Renal pelvis (tissue), 4 donors: ENCODE data around the gene UBL5. TPM values are rescaled to one million over a fixed set of nuclear protein-coding genes. Genes with fewer than 3 reads are reported as not detected.
A peak's percentile ranks its signal among the peaks of the same experiment; 100 is the strongest.
"Not testable (repeated sequence)": the region's sequence is repeated elsewhere in the genome, so short reads cannot be mapped to it uniquely, and the experiment has no call there.

Source experiments
- DNase-seq: peaks from one replicate; pipeline ENCODE4 v3.0.0-alpha.2; 2013
- polyA plus RNA-seq, 3 donors: library from polyadenylated mRNA; unstranded; fragments of 120-200 nt; gene quantifications; one replicate each; pipeline ENCODE4 v1.2.1, GENCODE V29; 2013; ENCODE audit not compliant: insufficient read length in 3 of 3

UBL5 gene
- polyA plus RNA-seq, 3 donors: 275 to 319 (median 294) TPM

DNA sequence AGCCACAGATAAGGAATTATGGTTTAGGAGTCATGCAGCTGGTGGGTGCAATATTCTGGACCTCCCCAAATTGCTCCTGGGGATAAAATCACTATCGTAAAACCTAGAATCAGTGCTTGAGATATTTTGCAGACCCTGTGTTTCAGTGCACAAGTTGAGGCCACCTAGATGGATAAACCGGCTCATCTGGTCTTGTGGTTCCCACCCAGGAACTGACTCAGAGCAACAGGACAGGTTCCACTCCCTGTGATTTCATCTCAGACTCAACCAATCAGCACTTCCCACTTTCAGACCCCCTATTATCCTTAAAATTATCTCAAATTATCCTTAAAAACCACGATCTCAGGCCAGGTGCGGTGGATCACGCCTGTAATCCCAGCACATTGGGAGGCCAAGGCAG, 29.8 kb upstream of the UBL5 start:
- no peak for DNase-seq

DNA sequence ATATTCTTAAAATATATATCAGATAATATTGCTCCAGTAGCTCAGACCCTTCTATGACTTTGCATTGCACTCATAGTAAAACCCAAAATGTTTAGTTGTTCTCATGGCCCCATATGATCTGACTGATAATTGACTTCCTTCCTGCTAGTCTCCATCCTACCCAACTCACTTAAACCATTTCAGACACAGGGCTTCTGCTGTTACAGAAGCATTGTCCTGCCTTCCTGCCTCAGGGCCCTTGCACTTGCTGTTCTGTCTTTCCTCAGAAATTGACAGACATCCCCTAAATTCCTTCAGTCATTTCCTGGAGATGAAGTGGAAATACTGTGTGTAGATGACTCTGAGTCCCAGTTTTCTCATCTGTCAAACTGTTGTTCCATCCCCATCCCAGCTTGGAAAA, 28.6 kb upstream of the UBL5 start:
- no peak for DNase-seq

DNA sequence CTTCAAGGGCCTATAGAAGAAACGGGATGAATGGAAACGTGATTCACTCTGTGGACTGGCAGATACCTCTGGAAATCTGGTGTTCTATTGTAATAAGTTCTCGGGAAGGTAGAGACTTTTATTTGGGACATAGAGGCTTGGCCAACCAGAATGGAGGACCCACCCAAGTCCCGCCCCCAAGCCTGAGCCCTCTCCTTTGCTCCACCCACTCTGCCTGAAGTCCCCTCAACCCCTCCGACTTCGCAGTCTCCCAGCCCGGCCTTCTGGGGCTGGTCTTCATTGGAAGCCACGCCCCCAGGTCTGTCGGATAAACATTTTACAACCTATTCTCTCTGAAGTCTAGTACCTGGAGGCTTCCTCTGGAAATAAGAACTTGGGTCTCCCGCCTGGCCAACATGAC, 25.7 kb upstream of the UBL5 start:
- DNase-seq: no peak

DNA sequence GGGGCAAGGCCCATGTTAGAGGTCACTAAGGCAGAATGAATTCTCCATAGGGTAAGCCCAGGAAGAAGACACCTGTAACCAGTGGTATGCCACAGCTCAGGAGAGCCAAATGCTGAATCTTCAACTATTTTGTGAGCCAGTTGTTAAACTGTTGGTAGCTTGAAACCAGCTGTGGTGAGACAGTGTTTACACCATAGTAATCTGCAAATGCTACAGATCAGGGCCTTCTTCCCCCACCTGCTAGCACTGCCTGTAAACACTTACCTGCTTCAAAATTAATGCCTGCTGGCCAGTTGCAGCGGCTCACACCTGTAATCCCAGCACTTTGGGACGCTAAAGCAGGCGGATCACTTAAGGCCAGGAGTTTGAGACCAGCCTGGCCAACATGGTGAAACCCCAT, 20.9 kb upstream of the UBL5 start:
- no peak for DNase-seq

DNA sequence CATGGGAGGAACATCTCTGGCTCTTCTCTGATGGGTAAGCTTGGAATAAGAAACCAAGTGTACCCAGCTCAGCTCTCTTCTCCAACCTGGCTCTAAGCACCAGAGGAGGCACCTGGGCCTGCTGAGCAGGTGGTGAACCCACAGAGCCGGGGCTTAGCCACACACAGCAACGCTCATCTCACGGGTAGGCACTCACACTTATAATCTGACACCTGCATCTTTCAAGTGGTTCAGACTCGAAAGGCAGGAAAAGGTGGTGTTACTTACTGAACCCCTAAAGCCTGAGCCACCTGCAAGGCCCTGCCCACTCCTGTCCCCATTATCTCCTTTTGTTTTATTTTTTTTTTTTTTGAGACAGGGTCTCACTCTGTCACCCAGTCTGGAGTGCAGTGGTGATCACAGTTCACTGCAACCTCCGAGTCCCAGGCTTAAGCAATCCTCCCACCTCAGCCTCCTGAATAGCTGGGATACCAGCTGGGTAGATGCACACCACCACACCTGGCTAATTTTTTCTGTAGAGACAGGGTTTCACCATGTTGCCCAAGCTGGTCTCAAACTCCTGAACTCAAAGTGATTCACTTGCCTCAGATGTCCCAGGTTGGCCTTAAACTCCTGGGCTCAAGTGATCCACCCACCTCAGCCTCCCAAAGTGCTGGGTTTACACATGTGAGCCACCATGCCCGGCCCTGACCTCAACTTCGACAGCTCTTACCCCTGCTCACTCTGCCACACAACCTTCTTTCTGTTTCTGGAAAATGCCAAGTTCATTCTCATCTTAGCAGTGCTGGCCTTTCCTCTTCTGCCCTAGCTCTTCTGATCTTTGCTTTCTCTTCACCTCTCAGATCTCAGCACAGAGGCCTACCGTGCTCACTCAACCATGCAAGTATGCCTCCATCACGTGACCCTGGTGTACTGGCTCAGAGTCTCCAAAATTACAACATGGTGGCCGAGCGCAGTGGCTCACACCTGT, 18.6 kb upstream of the UBL5 start:
- DNase-seq: no peak

DNA sequence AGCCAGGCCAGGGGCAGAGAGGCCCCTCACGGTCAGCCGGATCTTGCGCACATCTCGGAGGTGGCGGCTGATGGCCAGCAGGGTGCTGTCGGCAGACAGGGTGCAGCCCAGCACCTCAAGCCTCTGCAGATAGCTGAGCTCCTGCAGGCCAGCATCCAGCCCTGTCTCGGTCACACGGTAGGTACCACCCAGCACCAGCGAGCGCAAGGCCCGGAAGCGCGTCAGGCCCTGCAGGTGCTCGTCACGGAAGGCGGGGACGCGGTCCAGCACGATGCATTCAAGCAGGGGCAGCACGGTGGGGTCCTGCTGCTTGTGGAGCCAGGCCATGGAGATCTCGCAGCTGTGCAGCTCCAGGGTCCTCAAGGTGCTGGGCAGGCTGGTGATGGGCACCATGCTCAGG, 16.6 kb upstream of the UBL5 start:
- DNase-seq: no peak

DNA sequence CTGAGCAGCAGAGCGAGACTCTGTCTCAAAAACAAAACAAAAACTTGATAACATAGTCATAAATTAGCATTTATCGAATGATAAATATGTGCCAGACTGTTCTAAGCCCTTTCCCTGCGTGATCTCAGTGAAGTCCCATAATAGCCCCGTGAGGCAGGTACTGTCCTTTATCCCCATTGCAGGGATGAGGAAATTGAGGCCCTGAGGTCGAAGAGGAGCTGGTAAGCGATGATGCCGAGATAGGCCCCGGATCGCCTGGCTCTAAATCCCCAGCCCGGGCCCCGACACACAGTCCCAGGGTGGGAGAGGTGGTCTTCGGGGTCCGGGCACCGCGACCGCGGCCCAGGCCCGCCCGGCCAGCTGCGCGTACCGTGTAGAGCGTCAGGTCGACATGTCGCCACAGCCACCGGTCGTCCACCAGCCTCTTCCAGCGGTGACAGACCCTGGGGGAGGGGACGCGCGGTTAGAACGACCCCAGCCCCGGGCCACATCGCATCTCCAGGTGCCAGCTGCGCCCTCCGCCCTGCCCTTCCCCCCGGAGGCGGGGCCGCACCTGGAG, 9.5 kb upstream of the UBL5 start:
- no peak for DNase-seq

DNA sequence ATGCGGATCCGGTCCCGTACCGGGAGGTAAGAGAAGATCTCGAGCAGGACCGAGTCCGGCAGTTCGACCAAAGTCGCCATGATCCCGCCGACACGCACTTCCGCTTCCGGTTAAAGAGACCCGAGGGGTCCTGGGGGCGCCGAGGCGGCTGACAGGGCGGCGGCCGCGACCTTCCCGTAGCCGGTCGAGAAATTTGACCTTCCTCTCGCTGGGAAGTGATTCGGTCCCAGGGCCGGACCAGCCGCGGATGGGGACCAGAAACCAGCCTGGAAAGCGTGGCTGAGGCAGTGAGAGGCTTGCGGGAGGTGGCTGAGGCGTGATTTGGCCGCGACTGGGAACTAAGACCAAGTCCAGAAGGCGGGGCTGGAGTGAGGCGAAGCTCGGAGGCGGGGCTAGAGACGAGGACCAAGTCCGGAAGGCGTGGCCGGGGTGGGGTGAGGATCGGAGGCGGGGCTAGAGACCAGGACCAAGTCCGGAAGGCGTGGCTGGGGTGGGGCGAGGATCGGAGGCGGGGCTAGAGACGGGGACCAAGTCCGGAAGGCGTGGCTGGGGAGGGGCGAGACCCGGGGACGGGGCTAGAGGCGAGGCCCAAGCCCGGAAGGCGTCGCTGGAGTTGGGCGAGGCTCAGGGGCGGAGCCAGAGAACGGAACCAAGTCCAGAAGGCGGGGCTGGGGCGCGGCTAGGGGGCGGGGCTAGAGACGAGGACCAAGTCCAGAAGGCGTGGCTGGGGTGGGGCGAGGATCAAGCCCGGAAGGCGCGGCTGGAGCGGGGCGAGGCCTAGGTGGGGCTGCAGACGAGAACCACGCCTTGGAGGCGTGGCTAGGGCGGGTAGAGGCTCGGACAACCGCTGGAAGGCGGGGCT, 8.8 kb upstream of the UBL5 start, which contains the start of gene FBXL12:
Gene FBXL12 (minus strand): TSS at position 346 of the 862 bp plus-strand sequence. CDS start 266 bp downstream, at position 80.
- DNase-seq: peak; percentile 99

DNA sequence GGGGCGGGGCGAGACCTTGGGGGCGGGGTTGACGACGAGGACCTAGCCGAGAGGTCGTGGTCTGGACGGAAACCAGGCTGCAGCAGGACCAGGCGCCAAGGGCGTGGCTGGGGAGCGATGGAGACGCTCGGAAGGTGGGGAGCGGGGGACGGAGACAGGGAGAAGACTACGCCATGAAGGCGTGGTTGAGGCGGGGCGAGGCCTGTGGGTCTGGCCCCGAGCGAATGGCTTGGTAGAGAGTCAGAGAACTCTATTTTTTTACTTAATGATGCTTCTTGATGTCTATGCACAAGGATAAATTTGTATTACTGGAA, 8.2 kb upstream of the UBL5 start:
- no peak for DNase-seq

DNA sequence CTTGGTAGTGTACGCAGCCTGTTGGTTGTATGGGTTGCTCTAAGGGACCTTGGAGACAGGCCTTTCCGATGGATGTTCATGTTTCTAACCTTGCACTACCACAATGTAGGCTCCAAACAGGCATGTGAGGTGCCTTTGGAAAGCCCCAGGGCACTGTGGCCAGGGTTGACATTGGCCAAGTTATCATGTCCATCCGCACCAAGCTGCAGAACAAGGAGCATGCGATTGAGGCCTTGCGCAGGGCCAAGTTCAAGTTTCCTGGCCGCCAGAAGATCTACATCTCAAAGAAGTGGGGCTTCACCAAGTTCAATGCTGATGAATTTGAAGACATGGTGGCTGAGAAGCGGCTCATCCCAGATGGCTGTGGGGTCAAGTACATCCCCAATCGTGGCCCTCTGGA, 7.7 kb upstream of the UBL5 start:
- DNase-seq: not testable (repeated sequence)

DNA sequence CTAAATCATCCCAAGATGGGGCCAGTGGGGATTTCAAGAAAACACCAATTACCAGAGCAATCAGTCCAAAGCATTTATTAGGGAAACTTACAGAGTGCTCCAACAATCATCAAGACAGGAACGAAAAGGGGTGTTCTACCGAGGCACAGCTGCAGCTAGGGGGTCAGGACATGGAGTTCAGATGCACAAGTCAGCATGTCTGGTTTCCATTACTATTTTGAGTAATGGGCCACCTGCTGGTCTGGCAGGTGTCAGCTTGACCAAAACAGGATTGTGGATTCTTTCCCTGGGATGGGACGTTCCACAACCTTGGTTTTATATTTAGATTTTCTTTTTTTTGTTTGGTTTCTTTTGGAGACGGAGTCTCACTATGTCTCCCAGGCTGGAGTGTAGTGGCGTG, 3.9 kb upstream of the UBL5 start:
- DNase-seq: no peak

DNA sequence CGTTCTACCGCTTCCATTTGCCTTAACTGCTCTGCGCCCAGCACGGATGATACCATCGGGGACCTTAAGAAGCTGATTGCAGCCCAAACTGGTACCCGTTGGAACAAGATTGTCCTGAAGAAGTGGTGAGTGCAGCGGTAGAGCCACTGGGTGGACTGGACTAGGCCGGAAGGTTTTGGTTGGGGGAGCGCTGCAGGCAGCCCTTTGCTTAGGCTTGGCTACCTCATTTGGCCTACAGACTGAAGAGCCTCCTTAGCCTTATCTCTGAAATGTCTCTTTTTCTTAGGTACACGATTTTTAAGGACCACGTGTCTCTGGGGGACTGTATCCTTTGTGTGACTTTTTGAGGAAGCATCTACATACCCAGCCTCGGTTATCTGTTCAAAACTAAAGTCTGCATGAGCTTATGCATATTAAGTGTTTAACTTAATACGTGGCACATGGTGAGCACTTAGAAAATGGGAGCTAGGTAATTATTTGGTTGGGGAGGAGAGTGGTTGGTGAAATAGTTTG, 889 bp downstream of the UBL5 start:
- DNase-seq: no peak

DNA sequence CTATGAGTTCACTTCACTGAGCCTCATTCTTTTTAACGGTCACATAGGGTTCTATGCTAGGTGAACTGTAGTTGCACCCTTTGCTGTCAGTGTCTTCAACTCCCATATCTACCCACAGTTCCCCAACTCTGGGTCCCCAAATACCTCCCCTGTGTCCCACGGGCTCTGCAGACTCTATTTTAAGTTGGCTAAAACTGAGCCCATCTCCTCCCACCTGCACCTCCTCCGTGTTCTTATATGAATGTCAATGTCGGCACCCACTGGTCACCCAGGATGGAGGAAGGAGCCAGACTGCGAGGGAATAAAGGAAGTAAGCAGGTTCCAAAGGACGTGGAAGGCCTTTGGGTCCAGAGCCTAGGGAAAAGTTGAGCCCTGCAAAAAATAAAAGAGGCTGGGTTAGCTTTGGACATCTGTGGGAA, 6.6 kb downstream of the UBL5 start:
- no peak for DNase-seq

DNA sequence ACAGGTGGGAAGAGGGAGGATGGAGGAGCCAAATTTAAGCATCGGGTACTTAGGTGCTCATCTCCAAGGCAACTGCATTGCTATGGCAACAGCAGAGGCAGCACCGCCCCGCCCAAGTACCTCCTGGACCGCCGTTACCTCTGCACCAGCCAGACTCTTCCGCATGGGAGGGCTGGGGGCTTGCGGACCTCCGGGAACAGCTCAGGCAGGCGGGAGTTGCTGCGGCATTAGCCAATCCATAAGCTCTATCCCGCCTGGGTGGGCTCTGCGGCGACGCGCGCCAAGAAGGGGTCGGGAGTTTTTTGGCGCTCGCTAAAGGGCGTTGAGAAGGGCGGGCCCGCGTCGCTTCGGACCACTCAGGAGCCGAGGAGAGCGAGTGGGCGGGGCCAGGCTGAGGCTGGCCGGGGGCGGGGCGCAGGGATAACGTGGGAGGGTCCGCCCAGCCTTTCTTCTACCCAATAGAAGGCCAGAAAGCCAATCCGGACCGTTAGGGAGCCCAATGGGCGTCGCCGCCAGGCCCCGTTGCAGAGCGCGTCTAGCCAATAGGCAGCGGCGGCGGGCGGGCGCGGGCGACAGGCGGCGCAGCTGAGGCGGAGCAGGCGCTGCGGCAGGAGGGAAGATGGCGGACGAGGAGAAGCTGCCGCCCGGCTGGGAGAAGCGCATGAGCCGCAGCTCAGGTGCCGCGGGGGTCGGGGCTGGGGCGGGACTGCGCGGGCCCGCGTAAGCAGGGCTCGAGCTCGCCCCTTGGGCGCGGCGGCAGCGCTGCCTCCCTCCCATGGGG, 7.2 kb downstream of the UBL5 start, which contains the start of gene PIN1:
Gene PIN1 (plus strand): TSS at position 593 of the 781 bp plus-strand sequence. CDS start 27 bp downstream, at position 620.
- DNase-seq: peak; percentile 99

DNA sequence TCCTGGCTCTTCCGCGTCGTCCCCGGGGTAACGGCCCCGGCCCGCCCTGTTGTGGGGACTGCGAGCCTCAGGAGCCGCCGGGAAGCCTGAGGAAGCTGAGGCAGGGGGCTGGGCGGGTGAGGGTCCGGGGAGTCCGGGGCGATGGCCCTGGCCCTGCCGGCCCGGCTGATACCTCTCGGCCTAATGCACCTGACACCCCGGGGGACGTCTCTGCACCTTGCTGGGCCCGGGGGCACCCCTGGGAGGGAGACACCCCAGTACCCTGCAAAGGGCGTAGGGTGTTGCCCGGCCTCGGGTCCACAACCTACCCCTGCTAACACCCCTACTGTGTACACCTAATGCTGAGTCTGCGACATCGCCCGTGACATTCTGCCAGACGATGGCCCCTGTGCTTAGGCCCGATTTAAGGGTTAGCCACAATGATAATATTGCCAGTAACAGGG, 7.8 kb downstream of the UBL5 start:
- DNase-seq: no peak

DNA sequence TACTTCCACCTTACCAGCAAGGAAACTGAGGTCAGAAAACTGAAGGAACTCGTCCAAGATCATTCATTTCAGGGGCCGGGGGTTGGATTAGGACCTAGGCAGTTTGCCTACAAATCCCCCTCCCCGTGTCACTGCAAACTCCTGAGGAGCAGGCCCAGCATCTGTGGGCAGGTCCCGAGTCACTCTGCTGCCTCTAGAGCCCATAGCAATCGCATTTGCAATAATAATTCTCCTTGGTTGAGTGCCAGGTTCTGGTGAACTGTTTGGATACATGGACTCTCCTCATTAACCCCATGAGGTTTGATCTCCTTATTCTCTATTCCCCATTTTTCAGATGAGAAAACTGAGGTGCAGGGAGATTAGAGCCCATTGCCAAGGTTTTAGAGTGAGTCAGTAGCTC, 8.3 kb downstream of the UBL5 start:
- no peak for DNase-seq

DNA sequence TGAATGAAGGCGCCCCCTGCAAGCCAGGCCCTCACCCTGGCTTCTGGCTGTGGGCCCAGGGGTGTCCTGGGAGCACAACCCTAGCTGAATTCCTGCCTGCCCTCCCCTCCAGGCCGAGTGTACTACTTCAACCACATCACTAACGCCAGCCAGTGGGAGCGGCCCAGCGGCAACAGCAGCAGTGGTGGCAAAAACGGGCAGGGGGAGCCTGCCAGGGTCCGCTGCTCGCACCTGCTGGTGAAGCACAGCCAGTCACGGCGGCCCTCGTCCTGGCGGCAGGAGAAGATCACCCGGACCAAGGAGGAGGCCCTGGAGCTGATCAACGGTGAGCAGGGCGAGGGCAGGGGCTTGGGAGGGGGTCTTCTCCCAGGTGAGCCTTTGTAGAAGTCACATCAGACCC, 10.6 kb downstream of the UBL5 start:
- no peak for DNase-seq

DNA sequence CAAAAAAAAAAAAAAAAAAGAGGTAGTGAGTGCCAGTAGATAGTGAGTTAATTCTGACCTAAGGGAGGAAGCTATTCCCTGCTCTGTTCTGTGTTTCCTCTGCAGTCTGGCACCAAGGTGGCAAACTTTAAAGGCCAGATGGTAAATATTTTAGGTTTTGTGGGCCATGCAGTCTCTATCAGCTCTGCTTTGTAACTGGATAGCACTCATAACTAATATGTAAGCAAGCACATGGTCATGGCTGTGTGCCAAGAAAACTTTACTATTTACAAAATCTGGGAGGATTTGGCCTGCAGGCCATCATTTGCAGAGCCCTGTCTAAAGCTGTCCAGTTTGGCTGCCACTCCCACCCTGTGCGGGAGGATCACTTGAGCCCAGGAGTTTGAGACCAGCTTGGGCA, 11.7 kb downstream of the UBL5 start:
- DNase-seq: no peak

DNA sequence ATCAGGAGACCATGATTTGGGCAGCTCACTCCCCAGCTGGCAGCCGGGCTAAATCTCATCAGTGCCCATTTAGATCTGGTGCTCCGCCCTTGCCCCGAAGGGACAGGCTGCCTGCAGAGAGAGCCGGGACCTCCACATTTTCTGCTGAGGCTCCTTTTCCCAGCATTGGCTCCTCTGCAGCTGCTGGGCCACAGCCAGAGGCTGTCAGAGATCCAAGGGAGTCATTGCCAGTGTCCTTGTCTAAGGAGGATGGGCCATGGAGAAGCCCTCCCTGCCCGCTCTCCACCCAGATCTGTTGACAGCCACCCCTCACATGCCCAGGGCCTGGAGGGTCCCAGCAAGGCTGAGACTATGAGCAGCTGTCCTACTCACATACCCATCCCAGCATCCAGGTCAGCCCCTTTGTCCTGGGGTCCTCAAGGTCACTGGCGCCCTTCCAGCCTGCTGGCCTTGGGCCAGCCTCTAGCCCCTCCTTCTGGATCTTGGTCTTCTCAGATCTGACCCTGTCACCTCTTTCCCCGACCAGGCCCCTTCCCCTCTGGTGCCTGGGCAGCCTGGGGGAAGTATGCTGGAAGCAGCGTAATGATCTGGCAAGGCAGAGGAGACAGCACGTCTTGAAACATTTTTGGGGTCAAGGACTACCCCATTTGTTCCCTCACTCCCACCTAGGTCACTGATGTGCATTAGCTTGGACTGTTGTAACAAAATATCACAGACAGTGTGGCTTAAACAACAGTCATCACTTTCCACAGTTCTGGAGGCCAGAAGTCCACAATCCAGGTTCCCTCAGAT, 15.3 kb downstream of the UBL5 start:
- no peak for DNase-seq

DNA sequence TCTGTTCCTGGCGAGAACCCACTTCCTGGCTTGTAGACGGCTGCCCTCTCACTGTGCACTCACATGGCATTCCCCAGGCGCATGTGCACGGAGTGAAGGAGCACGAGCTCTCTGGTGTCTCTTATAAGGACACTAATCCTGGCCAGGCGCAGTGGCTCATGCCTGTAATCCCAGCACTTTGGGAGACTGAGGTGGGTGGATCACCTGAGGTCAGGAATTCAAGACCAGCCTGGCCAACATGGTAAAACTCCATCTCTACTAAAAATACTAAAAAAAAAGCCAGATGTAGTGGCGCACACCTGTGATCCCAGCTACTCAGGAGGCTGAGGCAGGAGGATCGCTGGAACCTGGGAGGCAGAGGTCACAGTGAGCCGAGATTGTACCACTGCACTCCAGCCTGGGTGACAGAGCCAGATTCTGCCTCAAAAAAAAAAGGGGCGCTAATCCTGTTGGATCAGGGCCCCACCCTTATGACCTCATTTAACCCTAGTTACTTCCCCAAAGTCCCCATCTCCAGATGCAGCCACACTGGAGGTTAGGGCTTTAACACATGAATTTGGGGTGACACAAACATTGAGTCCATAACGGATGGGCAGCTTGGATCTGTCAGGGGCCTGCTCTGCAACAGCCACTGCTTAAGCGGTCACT, 16.0 kb downstream of the UBL5 start:
- not testable (repeated sequence) for DNase-seq
